Measurements from ENCODE around the gene GADD45A.

The GADD45A gene

GRCh38 chr1:67676946-67677345, 8.1 kb upstream of the GADD45A start:
- Histone ChIP-seq H3K4me3 (ENCODE audit: low read length) (no peak overlapping the region), H4K20me1 (ENCODE audit: insufficient read depth, low read length) (no peaks in the 10 kb centered on the region), H3K9me3 (replicated peaks; ENCODE audit: insufficient read depth, low read length) (no peaks in the 10 kb centered on the region), H3K36me3 (replicated peaks; ENCODE audit: insufficient read depth, low read length) (no peaks in the 10 kb centered on the region), H3K27ac (ENCODE audit: low read length) (no peak overlapping the region), H3K4me2 (ENCODE audit: low read depth, low read length) (no peak overlapping the region), H3F3A (ENCODE audit: insufficient read depth, low read length) (peaks cover 7% of the 10 kb centered on the region; the same call in 1 of the 2 replicates), H3K79me2 (ENCODE audit: low read length) (no peaks in the 10 kb centered on the region), H3K9ac (ENCODE audit: low read length) (no peak overlapping the region), H3K27me3 (replicated peaks; ENCODE audit: insufficient read depth, low read length) (no peaks in the 10 kb centered on the region), H3K9me2 (replicated peaks; ENCODE audit: insufficient read depth, low read length) (no peaks in the 10 kb centered on the region), H2AFZ (ENCODE audit: low read length) (no peak overlapping the region), H3K4me1 (ENCODE audit: low read length) (peaks cover 31% of the 10 kb centered on the region)
- TF ChIP-seq EZH2phosphoT487 (IDR thresholded peaks at IDR 0.05; ENCODE audit: low read length): no peak
- no peak for TF ChIP-seq CTCF (IDR thresholded peaks at IDR 0.05; ENCODE audit: low read length)
- TF ChIP-seq EZH2 (optimal IDR thresholded peaks at IDR 0.05; ENCODE audit: low read depth, low read length): no peak
- DNase-seq: no peak

- peaks cover 31% of the 10 kb centered on the region for H3K4me1 ChIP-seq (ENCODE audit: low read length)
- H3K27ac ChIP-seq (ENCODE audit: low read length): no peak overlapping the region
- no peaks in the 10 kb centered on the region for H3K9me3 ChIP-seq (replicated peaks; ENCODE audit: insufficient read depth, low read length)
- TF ChIP-seq EZH2 (optimal IDR thresholded peaks at IDR 0.05; ENCODE audit: low read depth, low read length): no peak
- no peak for TF ChIP-seq EZH2phosphoT487 (IDR thresholded peaks at IDR 0.05; ENCODE audit: low read length)
- TF ChIP-seq CTCF (IDR thresholded peaks at IDR 0.05; ENCODE audit: low read length): no peak
- no peaks in the 10 kb centered on the region for H3K36me3 ChIP-seq (replicated peaks; ENCODE audit: insufficient read depth, low read length)
- DNase-seq: no peak
- peaks cover 7% of the 10 kb centered on the region; the same call in 1 of the 2 replicates for H3F3A ChIP-seq (ENCODE audit: insufficient read depth, low read length)
- no peaks in the 10 kb centered on the region for H3K27me3 ChIP-seq (replicated peaks; ENCODE audit: insufficient read depth, low read length)
- no peaks in the 10 kb centered on the region for H3K9me2 ChIP-seq (replicated peaks; ENCODE audit: insufficient read depth, low read length)
- H2AFZ ChIP-seq (ENCODE audit: low read length): no peak overlapping the region
- no peak overlapping the region for H3K4me2 ChIP-seq (ENCODE audit: low read depth, low read length)
- no peak overlapping the region for H3K4me3 ChIP-seq (ENCODE audit: low read length)
- H4K20me1 ChIP-seq (ENCODE audit: insufficient read depth, low read length): no peaks in the 10 kb centered on the region
- H3K9ac ChIP-seq (ENCODE audit: low read length): no peak overlapping the region
- H3K79me2 ChIP-seq (ENCODE audit: low read length): no peaks in the 10 kb centered on the region
Observed at GRCh38 chr1:67677408-67677807, 7.6 kb upstream of the GADD45A start.

- TF ChIP-seq CTCF (IDR thresholded peaks at IDR 0.05; ENCODE audit: low read length) (no peak), EZH2phosphoT487 (IDR thresholded peaks at IDR 0.05; ENCODE audit: low read length) (no peak), EZH2 (optimal IDR thresholded peaks at IDR 0.05; ENCODE audit: low read depth, low read length) (no peak)
- Histone ChIP-seq H3K4me2 (ENCODE audit: low read depth, low read length) (no peak overlapping the region), H3K9me2 (replicated peaks; ENCODE audit: insufficient read depth, low read length) (no peaks in the 10 kb centered on the region), H3K4me1 (ENCODE audit: low read length) (peaks cover 31% of the 10 kb centered on the region), H3K9ac (ENCODE audit: low read length) (no peak overlapping the region), H3K79me2 (ENCODE audit: low read length) (no peaks in the 10 kb centered on the region), H3K27me3 (replicated peaks; ENCODE audit: insufficient read depth, low read length) (no peaks in the 10 kb centered on the region), H3K4me3 (ENCODE audit: low read length) (no peak overlapping the region), H4K20me1 (ENCODE audit: insufficient read depth, low read length) (no peaks in the 10 kb centered on the region), H3F3A (ENCODE audit: insufficient read depth, low read length) (peaks cover 7% of the 10 kb centered on the region; the same call in 1 of the 2 replicates), H3K9me3 (replicated peaks; ENCODE audit: insufficient read depth, low read length) (no peaks in the 10 kb centered on the region), H2AFZ (ENCODE audit: low read length) (no peak overlapping the region), H3K36me3 (replicated peaks; ENCODE audit: insufficient read depth, low read length) (no peaks in the 10 kb centered on the region), H3K27ac (ENCODE audit: low read length) (no peak overlapping the region)
- no peak for DNase-seq
Observed at GRCh38 chr1:67677930-67678329, 7.1 kb upstream of the GADD45A start.
